Endothelial cell of umbilical vein (primary cell): ENCODE results near the gene SLC35F5.

Source experiments
- EZH2 ChIP-seq: IDR thresholded peaks from 2 replicates; pipeline ENCODE4 v1.6.1; 2012; ENCODE audit warnings: borderline replicate concordance, low read depth, mild to moderate bottlenecking, moderate library complexity, low read length, inconsistent platforms; ENCODE audit not compliant: severe bottlenecking
- FOS ChIP-seq: IDR thresholded peaks from 2 replicates; pipeline ENCODE4 v1.6.1; 2011; ENCODE audit warnings: mild to moderate bottlenecking, low read length, moderate library complexity, borderline replicate concordance; ENCODE audit not compliant: insufficient read depth
- MYC ChIP-seq: IDR thresholded peaks from one replicate; pipeline ENCODE4 v1.6.1; 2011; ENCODE audit warnings: mild to moderate bottlenecking, low read depth, low read length
- POLR2A ChIP-seq: IDR thresholded peaks from 2 replicates; pipeline ENCODE4 v1.6.1; 2012; ENCODE audit warnings: low read depth, mild to moderate bottlenecking, control low read depth, low read length
- POLR2AphosphoS5 ChIP-seq: IDR thresholded peaks from 2 replicates; pipeline ENCODE4 v1.6.1; 2012; ENCODE audit warnings: low read depth, mild to moderate bottlenecking, control low read depth, low read length, moderate library complexity; ENCODE audit not compliant: insufficient read depth
- TF ChIP-seq, protein P1 (sequence below), 2 donors: IDR thresholded peaks; 1 replicate in 1 of 2; 2 replicates in 1 of 2; pipeline ENCODE4 v1.5.1; 2011; ENCODE audit warnings: low read length in 2 of 2, mild to moderate bottlenecking in 2 of 2, moderate library complexity in 2 of 2, control low read depth in 1 of 2, inconsistent platforms in 1 of 2, low read depth in 1 of 2; ENCODE audit not compliant: insufficient read depth in 1 of 2; ENCODE audit errors: extremely low read depth in 1 of 2
- TF ChIP-seq, protein P2 (sequence below): IDR thresholded peaks from 2 replicates; pipeline ENCODE4 v1.6.1; 2011; ENCODE audit not compliant: insufficient read depth, insufficient read length

DNA sequence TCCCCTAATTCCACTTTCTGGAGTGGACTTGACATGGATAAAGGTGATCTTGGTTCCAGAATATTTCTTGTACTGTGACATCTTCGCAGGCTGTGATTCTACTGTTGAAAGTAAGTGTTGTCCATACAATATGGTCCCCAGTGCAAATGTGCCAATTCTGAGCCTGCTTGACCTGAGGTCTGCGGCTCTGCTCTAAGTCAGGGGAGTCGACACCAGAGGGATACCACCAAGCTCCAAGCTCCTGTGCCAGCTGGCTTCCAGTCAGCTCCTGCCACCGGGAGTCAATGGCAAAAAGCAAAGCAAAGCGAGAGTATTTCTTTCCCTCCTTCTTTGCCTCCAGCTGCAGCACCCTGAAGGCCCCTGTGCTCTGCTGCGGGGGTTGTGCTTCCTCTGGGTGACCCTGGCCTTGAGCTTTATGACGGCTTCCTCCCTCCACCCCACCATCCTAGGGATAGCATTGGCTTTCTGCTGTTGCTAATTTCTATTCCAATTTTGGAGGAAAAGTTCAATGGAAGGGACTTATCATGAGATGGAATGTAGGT lies 50.4 kb downstream of the SLC35F5 start:
- TF ChIP-seq, protein P1, sequence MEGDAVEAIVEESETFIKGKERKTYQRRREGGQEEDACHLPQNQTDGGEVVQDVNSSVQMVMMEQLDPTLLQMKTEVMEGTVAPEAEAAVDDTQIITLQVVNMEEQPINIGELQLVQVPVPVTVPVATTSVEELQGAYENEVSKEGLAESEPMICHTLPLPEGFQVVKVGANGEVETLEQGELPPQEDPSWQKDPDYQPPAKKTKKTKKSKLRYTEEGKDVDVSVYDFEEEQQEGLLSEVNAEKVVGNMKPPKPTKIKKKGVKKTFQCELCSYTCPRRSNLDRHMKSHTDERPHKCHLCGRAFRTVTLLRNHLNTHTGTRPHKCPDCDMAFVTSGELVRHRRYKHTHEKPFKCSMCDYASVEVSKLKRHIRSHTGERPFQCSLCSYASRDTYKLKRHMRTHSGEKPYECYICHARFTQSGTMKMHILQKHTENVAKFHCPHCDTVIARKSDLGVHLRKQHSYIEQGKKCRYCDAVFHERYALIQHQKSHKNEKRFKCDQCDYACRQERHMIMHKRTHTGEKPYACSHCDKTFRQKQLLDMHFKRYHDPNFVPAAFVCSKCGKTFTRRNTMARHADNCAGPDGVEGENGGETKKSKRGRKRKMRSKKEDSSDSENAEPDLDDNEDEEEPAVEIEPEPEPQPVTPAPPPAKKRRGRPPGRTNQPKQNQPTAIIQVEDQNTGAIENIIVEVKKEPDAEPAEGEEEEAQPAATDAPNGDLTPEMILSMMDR (IDR thresholded peaks at IDR 0.05; ENCODE audit: extremely low read depth in 1 of 2, insufficient read depth in 1 of 2, low read depth in 1 of 2, low read length in 2 of 2) = no peak
- TF ChIP-seq, protein P2, sequence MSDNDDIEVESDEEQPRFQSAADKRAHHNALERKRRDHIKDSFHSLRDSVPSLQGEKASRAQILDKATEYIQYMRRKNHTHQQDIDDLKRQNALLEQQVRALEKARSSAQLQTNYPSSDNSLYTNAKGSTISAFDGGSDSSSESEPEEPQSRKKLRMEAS = no peak
- no peak for TF ChIP-seq POLR2A
- no peak for TF ChIP-seq POLR2AphosphoS5
- TF ChIP-seq FOS = no peak
- no peak for TF ChIP-seq EZH2
- TF ChIP-seq MYC = no peak
